Astrocyte (in vitro differentiated cells and primary cell): ENCODE results near the gene ALAD. TPM values are rescaled to one million over a fixed set of nuclear protein-coding genes. Genes with fewer than 3 reads are reported as not detected.
"Not testable (repeated sequence)": the region's sequence is repeated elsewhere in the genome, so short reads cannot be mapped to it uniquely, and the experiment has no call there.

ENCODE experiments used
- DNase-seq: peaks from one replicate; pipeline ENCODE4 v3.0.0-alpha.2; 2010; ENCODE audit warnings: low read depth
- FAIRE-seq: peaks from 2 replicates; lab custom pipeline; 2011; peaks lifted over from hg19 to GRCh38; lab: Jason Lieb, UNC
- H2AFZ ChIP-seq: 2 replicates; pipeline ENCODE4 v1.6.0; 2012; ENCODE audit warnings: low read depth, low read length, inconsistent platforms
- H3K27ac ChIP-seq: 2 replicates; pipeline ENCODE4 v1.5.1; 2011; ENCODE audit warnings: low read depth, low read length, inconsistent platforms
- H3K27me3 ChIP-seq: 2 replicates; pipeline ENCODE4 v1.6.0; 2011; ENCODE audit warnings: low read length, inconsistent platforms; ENCODE audit not compliant: insufficient read depth
- H3K36me3 ChIP-seq: 2 replicates; pipeline ENCODE4 v1.5.1; 2011; ENCODE audit warnings: low read length, inconsistent platforms; ENCODE audit not compliant: insufficient read depth
- H3K4me1 ChIP-seq: 2 replicates; pipeline ENCODE4 v1.5.1; 2011; ENCODE audit warnings: low read length, inconsistent platforms; ENCODE audit not compliant: insufficient read depth
- H3K4me2 ChIP-seq: 2 replicates; pipeline ENCODE4 v1.6.0; 2012; ENCODE audit warnings: low read length, inconsistent platforms
- H3K4me3 ChIP-seq: 2 replicates; pipeline ENCODE4 v1.5.1; 2011; ENCODE audit warnings: low read depth, mild to moderate bottlenecking, low read length, inconsistent platforms; ENCODE audit not compliant: insufficient read depth
- H3K79me2 ChIP-seq: 2 replicates; pipeline ENCODE4 v1.6.0; 2012; ENCODE audit warnings: mild to moderate bottlenecking, low read length, inconsistent platforms; ENCODE audit not compliant: insufficient read depth
- H3K9ac ChIP-seq: 2 replicates; pipeline ENCODE4 v1.6.0; 2012; ENCODE audit warnings: mild to moderate bottlenecking, low read length, inconsistent platforms
- H3K9me3 ChIP-seq: 2 replicates; pipeline ENCODE4 v1.5.1; 2012; ENCODE audit warnings: low read depth, mild to moderate bottlenecking, low read length, inconsistent platforms; ENCODE audit not compliant: insufficient read depth
- H4K20me1 ChIP-seq: 2 replicates; pipeline ENCODE4 v1.6.0; 2012; ENCODE audit warnings: low read length, inconsistent platforms; ENCODE audit not compliant: insufficient read depth
- H3K27ac Mint-ChIP-seq: one replicate; pipeline ENCODE4 v1.8.0; 2021; ENCODE audit warnings: mild to moderate bottlenecking, mixed read lengths; ENCODE audit not compliant: unreplicated experiment
- H3K27me3 Mint-ChIP-seq: one replicate; pipeline ENCODE4 v1.8.0; 2021; ENCODE audit warnings: low read depth, mixed read lengths; ENCODE audit not compliant: unreplicated experiment
- H3K36me3 Mint-ChIP-seq: one replicate; pipeline ENCODE4 v1.8.0; 2021; ENCODE audit warnings: low read depth, mixed read lengths; ENCODE audit not compliant: unreplicated experiment
- H3K4me1 Mint-ChIP-seq: one replicate; pipeline ENCODE4 v1.8.0; 2021; ENCODE audit warnings: low read depth, mixed read lengths; ENCODE audit not compliant: unreplicated experiment
- H3K4me3 Mint-ChIP-seq: one replicate; pipeline ENCODE4 v1.8.0; 2021; ENCODE audit warnings: mild to moderate bottlenecking, moderate library complexity, mixed read lengths; ENCODE audit not compliant: unreplicated experiment
- H3K9me3 Mint-ChIP-seq: one replicate; pipeline ENCODE4 v1.8.0; 2021; ENCODE audit warnings: mild to moderate bottlenecking, mixed read lengths; ENCODE audit not compliant: unreplicated experiment
- EZH2 ChIP-seq: IDR thresholded peaks from 2 replicates; pipeline ENCODE4 v1.6.1; 2012; ENCODE audit warnings: mild to moderate bottlenecking, low read length, inconsistent platforms; ENCODE audit not compliant: insufficient read depth
- total RNA-seq: library from RNA; stranded (reverse); gene quantifications from 2 replicates; pipeline ENCODE4 v1.2.1, GENCODE V29; 2021
- TF ChIP-seq, protein P1 (sequence below): IDR thresholded peaks from 2 replicates; pipeline ENCODE4 v1.5.1; 2011; ENCODE audit warnings: low read depth, mild to moderate bottlenecking, inconsistent platforms, low read length, moderate library complexity; ENCODE audit not compliant: insufficient read depth

Gene ALAD
- total RNA-seq, 1 donor from 2014 or later, result 20.7 TPM

DNA sequence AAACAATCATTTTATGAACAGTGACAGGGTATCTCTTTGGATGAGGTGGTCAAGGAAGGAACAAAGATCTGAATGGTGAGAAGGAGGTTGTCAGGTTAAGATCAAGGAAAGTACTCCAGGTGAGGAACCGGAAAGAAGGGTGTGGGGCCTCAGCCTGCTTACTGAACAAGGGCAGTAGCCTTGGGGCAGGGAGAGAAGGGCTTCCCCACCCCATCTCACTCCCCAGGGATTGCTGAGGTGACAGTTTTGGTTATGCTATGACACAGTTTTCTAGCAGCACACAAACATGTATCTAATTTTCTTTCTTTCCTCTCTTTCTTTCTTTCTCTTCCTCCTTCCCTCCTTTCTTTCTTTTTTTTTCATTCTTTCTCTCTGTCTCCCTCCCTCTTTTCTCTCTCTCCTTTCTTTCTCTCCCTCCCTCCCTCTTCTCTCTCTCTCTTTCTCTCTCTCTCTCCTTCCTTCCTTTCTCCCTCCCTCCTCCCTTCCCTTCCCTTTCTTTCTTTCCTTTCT lies 20.2 kb downstream of the ALAD start:
- no peaks in the 10 kb centered on the region for H3K9me3 Mint-ChIP-seq
- Histone ChIP-seq H2AFZ (no peak overlapping the region), H4K20me1 (no peaks in the 10 kb centered on the region), H3K79me2 (no peaks in the 10 kb centered on the region), H3K36me3 (no peaks in the 10 kb centered on the region), H3K9me3 (no peaks in the 10 kb centered on the region), H3K27me3 (no peaks in the 10 kb centered on the region), H3K4me2 (no peak overlapping the region), H3K9ac (no peak overlapping the region), H3K4me1 (no peaks in the 10 kb centered on the region), H3K4me3 (no peak overlapping the region), H3K27ac (no peak overlapping the region)
- no peak for FAIRE-seq
- H3K36me3 Mint-ChIP-seq, result no peaks in the 10 kb centered on the region
- no peak overlapping the region for H3K27ac Mint-ChIP-seq
- no peak for TF ChIP-seq EZH2
- TF ChIP-seq, protein P1, sequence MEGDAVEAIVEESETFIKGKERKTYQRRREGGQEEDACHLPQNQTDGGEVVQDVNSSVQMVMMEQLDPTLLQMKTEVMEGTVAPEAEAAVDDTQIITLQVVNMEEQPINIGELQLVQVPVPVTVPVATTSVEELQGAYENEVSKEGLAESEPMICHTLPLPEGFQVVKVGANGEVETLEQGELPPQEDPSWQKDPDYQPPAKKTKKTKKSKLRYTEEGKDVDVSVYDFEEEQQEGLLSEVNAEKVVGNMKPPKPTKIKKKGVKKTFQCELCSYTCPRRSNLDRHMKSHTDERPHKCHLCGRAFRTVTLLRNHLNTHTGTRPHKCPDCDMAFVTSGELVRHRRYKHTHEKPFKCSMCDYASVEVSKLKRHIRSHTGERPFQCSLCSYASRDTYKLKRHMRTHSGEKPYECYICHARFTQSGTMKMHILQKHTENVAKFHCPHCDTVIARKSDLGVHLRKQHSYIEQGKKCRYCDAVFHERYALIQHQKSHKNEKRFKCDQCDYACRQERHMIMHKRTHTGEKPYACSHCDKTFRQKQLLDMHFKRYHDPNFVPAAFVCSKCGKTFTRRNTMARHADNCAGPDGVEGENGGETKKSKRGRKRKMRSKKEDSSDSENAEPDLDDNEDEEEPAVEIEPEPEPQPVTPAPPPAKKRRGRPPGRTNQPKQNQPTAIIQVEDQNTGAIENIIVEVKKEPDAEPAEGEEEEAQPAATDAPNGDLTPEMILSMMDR, result no peak
- H3K4me1 Mint-ChIP-seq, result peaks cover 3% of the 10 kb centered on the region
- DNase-seq, result no peak
- H3K27me3 Mint-ChIP-seq, result no peaks in the 10 kb centered on the region
- no peak overlapping the region for H3K4me3 Mint-ChIP-seq

DNA sequence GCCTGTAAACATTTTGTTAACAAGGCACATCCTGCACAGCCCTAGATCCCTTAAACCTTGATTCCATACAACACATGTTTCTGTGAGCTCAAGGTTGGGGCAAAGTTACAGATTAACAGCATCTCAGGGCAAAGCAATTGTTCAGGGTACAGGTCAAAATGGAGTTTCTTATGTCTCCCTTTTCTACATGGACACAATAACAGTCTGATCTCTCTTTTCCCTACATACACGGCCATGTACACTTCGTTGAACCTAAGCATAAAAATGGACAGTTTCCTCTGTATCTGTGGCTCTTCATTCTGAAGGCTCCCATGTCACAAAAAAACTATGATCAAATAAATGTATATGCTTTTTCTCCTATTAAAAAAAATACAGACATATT lies 21.3 kb downstream of the ALAD start:
- H3K4me1 ChIP-seq, result not testable (repeated sequence)

DNA sequence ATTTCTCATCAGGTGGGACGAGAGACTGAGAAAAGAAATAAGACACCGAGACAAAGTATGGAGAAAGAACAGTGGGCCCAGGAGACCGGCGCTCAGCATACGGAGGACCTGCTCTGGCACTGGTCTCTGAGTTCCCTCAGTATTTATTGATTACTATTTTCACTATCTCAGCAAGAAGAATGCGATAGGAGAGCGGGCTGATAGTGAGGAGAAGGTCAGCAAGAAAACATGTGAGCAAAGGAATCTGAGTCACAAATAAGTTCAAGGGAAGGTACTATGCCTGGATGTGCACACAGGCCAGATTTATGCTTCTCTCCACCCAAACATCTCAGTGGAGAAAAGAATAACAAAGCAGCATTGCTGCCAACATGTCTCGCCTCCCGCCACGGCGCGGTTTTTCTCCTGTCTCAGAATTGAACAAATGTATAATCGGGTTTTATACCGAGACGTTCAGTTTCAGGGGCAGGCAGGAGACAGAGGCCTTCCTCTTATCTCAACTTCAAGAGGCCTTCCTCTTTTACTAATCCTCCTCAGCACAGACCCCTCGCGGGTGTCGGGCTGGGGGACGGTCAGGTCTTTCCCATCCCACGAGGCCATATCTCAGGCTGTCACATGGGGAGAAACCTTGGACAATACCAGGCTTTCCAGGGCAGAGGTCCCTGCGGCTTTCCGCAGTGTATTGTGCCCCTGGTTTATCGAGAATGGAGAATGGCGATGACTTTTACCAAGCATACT lies 21.8 kb downstream of the ALAD start:
- not testable (repeated sequence) for H3K79me2 ChIP-seq, H3K27ac ChIP-seq, H3K27me3 Mint-ChIP-seq, DNase-seq, H3K9me3 Mint-ChIP-seq, H3K27ac Mint-ChIP-seq, H3K4me1 ChIP-seq, H3K36me3 ChIP-seq, H4K20me1 ChIP-seq, H3K4me1 Mint-ChIP-seq, H3K9me3 ChIP-seq, H2AFZ ChIP-seq, H3K4me2 ChIP-seq, H3K4me3 ChIP-seq, H3K4me3 Mint-ChIP-seq, H3K36me3 Mint-ChIP-seq, H3K27me3 ChIP-seq, H3K9ac ChIP-seq, FAIRE-seq

More for the DNA sequence above, 21.3 kb downstream of the ALAD start:
- not testable (repeated sequence) for H3K27me3 Mint-ChIP-seq, H3K4me3 ChIP-seq, H3K27me3 ChIP-seq, H3K4me2 ChIP-seq, H3K36me3 ChIP-seq, H3K79me2 ChIP-seq, H3K4me1 Mint-ChIP-seq, H3K27ac Mint-ChIP-seq, H3K4me3 Mint-ChIP-seq, H3K9me3 Mint-ChIP-seq, FAIRE-seq, H2AFZ ChIP-seq, H3K9ac ChIP-seq, DNase-seq, H3K36me3 Mint-ChIP-seq, H3K27ac ChIP-seq, H3K9me3 ChIP-seq, H4K20me1 ChIP-seq
